ENCODE measurements around the gene CFAP77. TPM values are rescaled to one million over a fixed set of nuclear protein-coding genes. Genes with fewer than 3 reads are reported as not detected.

Gene CFAP77
- total and polyA plus RNA-seq, 2 of the 8 experiments (the other 6 are each of a cell fraction or from before 2014, with no cell fraction given) = 0.63 to 0.97 TPM

GRCh38 chr9:132545578-132545977, 135.6 kb downstream of the CFAP77 start:
- no peak for DNase-seq (ENCODE audit: low read depth in 1 of 2, low spot score in 2 of 2)
- H3K4me1 ChIP-seq (replicated peaks in 1 of 4; ENCODE audit: control insufficient read depth in 3 of 4, insufficient read depth in 4 of 4, low read length in 3 of 4) = peaks cover 0 to 4% (median 4%) of the 10 kb centered on the region in 4 experiments; a peak in 4 of 7 replicates
- H2BK120ac ChIP-seq (replicated peaks; ENCODE audit: low read depth, low read length) = no peak overlapping the region
- H4K91ac ChIP-seq (replicated peaks; ENCODE audit: insufficient read length, low read length) = no peak overlapping the region
- ChIA-PET CTCF (ENCODE audit: partially characterized antibody) (interaction anchor here (1.0 to 5.7 kb wide), 12 partner anchors 8 to 133 kb away, joined by 3 to 66 read pairs (median 10); no protein-coding TSS in a partner anchor), POLR2A (ENCODE audit: partially characterized antibody) (no interaction called here)
- H3K27ac ChIP-seq (ENCODE audit: low read depth, low read length) = no peak overlapping the region
- no peak overlapping the region for H3K18ac ChIP-seq (ENCODE audit: extremely low read depth, low read length)
- no peak for FAIRE-seq
- no peak overlapping the region for H4K5ac ChIP-seq (ENCODE audit: insufficient read length, low read depth, low read length)
- no peak overlapping the region for H2AFZ ChIP-seq (ENCODE audit: low read length)
- H3K4ac ChIP-seq (replicated peaks; ENCODE audit: insufficient read length, low read depth, low read length) = no peak overlapping the region
- TF ChIP-seq KDM1A (IDR thresholded peaks at IDR 0.05; ENCODE audit: borderline replicate concordance, low read length) (0 out of 2 replicates have a peak, but pooled peaks have one; percentile 22), SIRT6 (IDR thresholded peaks at IDR 0.05; ENCODE audit: low read length) (no peak)
- H4K8ac ChIP-seq (ENCODE audit: extremely low read depth, insufficient read depth, low read length) = no peak overlapping the region
- no peaks in the 10 kb centered on the region for H3K9me3 ChIP-seq (ENCODE audit: insufficient read depth in 2 of 2, low read depth in 1 of 2, low read length in 1 of 2)
- peak overlapping the region; percentile 68 to 86; a peak in 3 of 4 replicates for H3K4me2 ChIP-seq (ENCODE audit: insufficient read depth in 1 of 2, low read depth in 2 of 2, low read length in 2 of 2)
- H3K23me2 ChIP-seq (ENCODE audit: low read depth, low read length) = peaks cover 4% of the 10 kb centered on the region; the same call in 1 of the 2 replicates
- no peak overlapping the region; a peak in 1 of 8 replicates for H3K4me3 ChIP-seq (ENCODE audit: extremely low read depth in 1 of 4, insufficient read depth in 2 of 4, low read depth in 3 of 4, low read length in 4 of 4)
- no peak overlapping the region for H3K23ac ChIP-seq (ENCODE audit: insufficient read length)
- H3K79me2 ChIP-seq (ENCODE audit: control insufficient read depth in 1 of 2, insufficient read depth in 2 of 2, low read length in 2 of 2) = no peaks in the 10 kb centered on the region
- WGBS, 2 experiments (ENCODE audit: extremely low coverage in 1 of 2, insufficient coverage in 1 of 2, insufficient read length in 1 of 2, insufficient replicate concordance in 2 of 2, low coverage in 1 of 2, low lambda C conversion rate in 2 of 2, missing lambda C conversion rate in 1 of 2) = 93% methylated on average over 9 of the region's 9 CpGs; no CpG with 5 or more reads in 1 of the 2 experiments
- H3K9ac ChIP-seq (replicated peaks in 1 of 4; ENCODE audit: extremely low read depth in 1 of 4, low read depth in 3 of 4, low read length in 3 of 4) = no peak overlapping the region
- no peaks in the 10 kb centered on the region for H4K20me1 ChIP-seq (replicated peaks in 1 of 2; ENCODE audit: control insufficient read depth in 1 of 2, insufficient read depth in 2 of 2, low read length in 2 of 2)
- H3K79me1 ChIP-seq (ENCODE audit: low read depth, low read length) = no peaks in the 10 kb centered on the region
- H3K36me3 ChIP-seq (ENCODE audit: control insufficient read depth in 2 of 4, insufficient read depth in 4 of 4, low read length in 3 of 4) = no peaks in the 10 kb centered on the region
- H2BK15ac ChIP-seq (ENCODE audit: low read length) = no peak overlapping the region
- no peak overlapping the region for H2BK20ac ChIP-seq (ENCODE audit: low read length)
- no peak overlapping the region for H3K14ac ChIP-seq (ENCODE audit: insufficient read length)
- no peak overlapping the region for H3K56ac ChIP-seq (replicated peaks; ENCODE audit: insufficient read length, low read depth, low read length)
- H2BK12ac ChIP-seq (ENCODE audit: low read depth, low read length) = no peak overlapping the region
- H2AK5ac ChIP-seq (ENCODE audit: low read depth, low read length) = no peak overlapping the region
- H2BK5ac ChIP-seq (ENCODE audit: low read depth, low read length) = no peak overlapping the region
- no peaks in the 10 kb centered on the region; a peak in 1 of 7 replicates for H3K27me3 ChIP-seq (replicated peaks in 1 of 4; ENCODE audit: control insufficient read depth in 3 of 4, extremely low read depth in 1 of 4, insufficient read depth in 3 of 4, low read length in 3 of 4)

Data from H1 (cell line).